ENCODE data around the gene MDM1.

- TF ChIP-seq CTCF (conservative IDR thresholded peaks at IDR 0.05) (no peak), EZH2 (IDR thresholded peaks at IDR 0.05; ENCODE audit: low read depth) (no peak)
Measured at GRCh38 chr12:68245180-68246021, 86.8 kb downstream of the MDM1 start.
